HG02763 (cell line): Measurements from ENCODE around the gene PSMD7.
"Not testable (repeated sequence)": the region's sequence is repeated elsewhere in the genome, so short reads cannot be mapped to it uniquely, and the experiment has no call there.

Experiments
- ATAC-seq: cut with Tn5 transposase; IDR thresholded peaks from one replicate; pipeline ENCODE4 v1.9.1; 2021; ENCODE audit warnings: mild to moderate bottlenecking, moderate library complexity; ENCODE audit not compliant: unreplicated experiment

PSMD7 gene

DNA sequence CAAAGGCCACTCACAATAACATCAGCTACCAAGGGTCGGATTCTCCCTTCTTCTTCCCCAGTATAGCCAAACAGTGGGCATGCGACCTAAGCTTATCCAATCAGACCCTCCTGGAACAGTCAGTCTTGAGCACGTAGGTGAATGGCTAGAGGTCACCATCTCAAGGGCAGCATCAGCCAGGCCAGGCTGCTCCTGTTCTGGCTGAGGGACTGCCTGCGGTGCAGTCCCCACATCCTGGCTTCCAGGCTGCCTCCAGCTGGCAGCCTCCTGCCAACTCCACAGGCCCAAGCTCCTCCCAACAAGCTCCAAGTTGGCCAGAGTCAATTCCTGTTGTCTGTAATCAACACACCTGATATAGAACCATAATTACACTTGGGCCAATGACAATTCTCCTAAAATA, 56.4 kb downstream of the PSMD7 start:
- ATAC-seq, result not testable (repeated sequence)
